HG03025 (cell line): ENCODE results near the gene RGS12.

ENCODE experiments used
- ATAC-seq: cut with Tn5 transposase; IDR thresholded peaks from one replicate; pipeline ENCODE4 v1.9.1; 2021; ENCODE audit warnings: mild to moderate bottlenecking, moderate library complexity; ENCODE audit not compliant: unreplicated experiment, low FRiP score

The RGS12 gene

GRCh38 chr4:3254302-3255131 lies 38.3 kb upstream of the RGS12 start:
- no peak for ATAC-seq

DNA sequence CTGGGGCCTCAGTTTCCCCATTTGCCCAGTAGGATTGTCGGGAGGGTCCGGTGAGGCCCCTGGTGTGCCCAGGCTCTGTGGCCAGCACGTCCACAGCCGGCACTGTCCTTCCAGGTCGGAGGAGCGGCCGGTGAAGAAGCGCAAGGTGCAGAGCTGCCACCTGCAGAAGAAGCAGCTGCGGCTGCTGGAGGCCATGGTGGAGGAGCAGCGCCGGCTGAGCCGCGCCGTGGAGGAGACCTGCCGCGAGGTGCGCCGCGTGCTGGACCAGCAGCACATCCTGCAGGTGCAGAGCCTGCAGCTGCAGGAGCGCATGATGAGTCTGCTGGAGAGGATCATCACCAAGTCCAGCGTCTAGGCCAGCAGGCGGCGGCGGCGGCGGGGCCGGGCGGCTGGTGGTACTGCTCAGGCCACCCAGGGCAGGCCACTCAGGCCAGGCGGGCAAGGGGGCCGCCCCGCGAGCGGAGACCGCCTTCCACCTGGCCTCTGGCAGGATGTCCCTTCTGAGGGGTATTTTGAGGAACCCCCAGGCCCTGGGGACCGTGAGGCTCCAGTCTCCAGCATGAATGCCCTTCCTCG lies 37.1 kb upstream of the RGS12 start:
- ATAC-seq, result no peak

GRCh38 chr4:3256230-3257102 lies 36.4 kb upstream of the RGS12 start:
- ATAC-seq, result no peak

GRCh38 chr4:3257103-3257555 lies 35.7 kb upstream of the RGS12 start:
- ATAC-seq, result no peak

GRCh38 chr4:3257556-3258482 lies 35.0 kb upstream of the RGS12 start:
- ATAC-seq, result no peak

- ATAC-seq, result no peak
Measured at GRCh38 chr4:3261411-3262207, 31.2 kb upstream of the RGS12 start.

- ATAC-seq, result no peak
Measured at GRCh38 chr4:3262208-3263052, 30.4 kb upstream of the RGS12 start.

DNA sequence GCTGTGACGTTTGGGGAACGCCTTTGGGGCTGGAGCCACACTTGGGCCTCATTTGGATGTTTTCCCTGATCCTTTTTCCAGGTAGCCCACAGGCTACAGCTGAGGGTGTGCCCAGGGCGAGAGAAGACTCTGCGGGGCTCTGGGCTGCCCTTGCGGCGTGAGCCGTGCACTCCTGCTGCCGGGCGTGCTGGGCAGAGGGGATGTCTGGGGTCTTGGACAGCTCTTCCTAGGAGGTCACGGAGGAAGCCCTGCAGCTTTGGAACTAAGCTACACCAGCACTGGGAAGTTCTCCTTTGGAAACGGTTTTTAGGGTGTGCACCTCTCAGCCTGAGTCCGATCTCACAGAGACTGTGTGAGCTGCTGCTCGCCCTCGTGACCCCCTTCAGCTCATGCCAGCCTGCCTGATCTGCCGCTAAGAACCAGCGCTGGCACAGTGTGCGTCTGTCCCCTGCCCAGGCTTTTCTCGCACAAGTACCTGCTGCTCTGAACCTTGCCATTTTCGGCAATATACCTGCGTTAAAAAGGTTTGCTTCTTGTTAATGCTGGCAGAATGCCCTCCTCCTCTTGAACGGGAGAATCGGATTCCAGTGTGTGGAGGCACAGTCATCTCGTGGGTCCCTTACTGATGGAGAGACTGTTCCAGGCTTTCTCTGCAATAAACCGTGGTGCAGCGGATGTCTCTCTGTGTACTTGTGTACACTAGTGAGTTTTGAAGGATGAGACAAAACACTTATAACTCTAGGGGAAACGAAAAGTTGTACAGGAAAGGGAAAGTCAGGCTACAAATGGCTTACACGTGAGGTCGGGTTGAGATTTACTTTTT lies 29.6 kb upstream of the RGS12 start:
- no peak for ATAC-seq

- no peak for ATAC-seq
Measured at GRCh38 chr4:3263876-3264193, 29.0 kb upstream of the RGS12 start.

GRCh38 chr4:3266076-3266475 lies 26.7 kb upstream of the RGS12 start:
- no peak for ATAC-seq

- no peak for ATAC-seq
Measured at GRCh38 chr4:3267576-3268394, 25.0 kb upstream of the RGS12 start.

DNA sequence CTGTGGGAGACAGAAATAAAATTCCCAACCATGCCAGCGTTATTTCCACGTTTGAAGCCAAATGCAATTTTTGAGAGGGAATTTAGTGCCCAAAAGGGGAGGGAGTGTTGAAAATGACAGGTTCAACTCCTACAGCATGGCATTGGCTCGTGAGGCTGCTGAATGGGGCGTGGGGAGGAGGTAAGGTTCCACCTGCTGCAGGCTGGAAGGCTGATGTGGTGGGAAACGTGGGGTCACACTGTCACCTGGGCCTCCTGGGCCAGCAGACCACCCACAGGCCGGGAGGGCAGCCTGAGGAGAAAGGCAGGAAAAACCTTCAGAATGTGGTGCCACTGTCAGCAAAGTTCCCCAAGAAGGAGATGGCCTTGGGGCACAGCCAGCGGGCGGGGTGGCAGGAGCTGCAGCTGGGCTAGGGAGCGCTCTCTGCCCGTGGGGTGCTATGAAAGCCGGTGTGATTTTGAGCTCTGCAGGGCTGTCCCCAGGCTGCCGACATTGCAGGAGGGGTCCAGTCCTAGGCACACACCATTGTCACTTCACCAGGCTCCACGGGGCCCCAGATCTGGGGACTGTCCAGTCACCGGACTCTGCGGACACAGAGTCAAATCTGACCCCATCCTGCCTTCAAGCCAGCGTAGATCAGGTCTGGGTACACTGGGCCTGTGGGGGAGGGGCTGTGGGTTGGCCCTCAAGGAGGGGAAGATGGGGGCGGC lies 24.3 kb upstream of the RGS12 start:
- ATAC-seq, result no peak

DNA sequence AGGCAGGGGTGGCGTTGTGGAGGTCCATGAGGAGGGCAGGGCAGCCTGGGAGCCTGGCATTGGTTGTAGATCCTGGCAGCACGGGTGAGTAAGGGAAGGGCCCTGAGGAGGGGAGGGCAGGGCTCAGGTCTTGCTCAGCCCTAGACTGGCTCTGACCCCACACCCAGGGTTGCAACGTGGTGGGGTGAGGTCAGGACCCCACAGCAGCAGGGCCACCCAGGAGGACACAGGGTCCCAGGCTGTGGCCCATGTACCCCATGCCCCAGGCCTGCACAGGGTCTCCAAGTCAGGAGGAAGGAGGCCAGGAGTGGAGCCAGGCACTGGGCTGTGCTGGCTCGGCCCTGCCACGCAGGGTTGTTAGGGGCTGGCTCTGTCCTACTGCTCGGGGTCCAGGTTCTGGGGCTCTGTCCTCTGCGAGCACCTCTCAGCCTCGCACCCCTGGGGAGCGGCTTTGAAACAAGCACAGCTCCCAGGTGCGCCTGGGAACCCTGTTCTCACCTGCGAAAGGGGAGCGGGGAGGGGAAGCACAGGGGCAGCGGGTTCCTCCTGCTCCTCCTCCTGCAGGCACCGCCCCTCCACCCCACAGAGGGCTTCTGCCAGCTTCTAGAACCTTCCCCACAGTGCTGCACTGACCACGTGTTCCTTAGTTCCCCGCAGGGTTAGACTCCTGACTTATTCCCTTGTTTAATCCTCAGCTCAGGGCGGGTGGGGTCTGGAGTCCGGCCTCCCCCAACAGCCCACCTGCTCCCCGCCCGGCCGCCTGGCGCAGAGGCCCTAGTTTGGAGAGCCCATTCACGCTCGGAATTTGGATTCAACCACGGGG lies 23.5 kb upstream of the RGS12 start:
- no peak for ATAC-seq

DNA sequence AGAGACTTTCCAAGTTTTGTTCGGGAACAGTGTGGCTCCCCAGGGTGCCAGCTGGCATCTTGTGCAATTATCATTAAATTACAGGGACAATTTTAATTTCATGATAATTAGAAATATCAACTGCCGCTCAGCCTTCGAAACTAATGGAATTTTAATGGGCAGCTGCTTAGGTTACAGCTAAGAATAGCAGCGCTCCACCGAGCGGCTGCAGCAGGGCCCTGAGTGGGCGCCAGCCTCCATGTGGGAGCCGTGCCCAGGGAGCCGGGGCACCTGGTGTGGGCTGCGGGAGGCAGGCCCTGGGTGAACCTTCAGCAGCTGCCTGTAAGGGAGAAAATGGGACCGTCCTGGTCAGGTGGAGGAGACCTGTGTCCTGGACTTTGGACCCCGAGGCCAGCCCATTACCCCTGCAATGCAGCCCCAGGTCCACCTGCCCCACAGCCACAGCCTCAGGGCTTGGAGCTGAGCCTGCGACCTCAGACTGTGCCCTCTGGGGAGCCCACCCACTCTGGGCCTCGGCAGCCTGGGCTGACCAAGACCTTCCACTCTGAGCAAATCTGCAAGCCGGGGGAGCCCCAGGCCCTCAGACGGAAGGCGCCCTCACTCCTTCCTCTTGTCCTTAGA lies 22.7 kb upstream of the RGS12 start:
- no peak for ATAC-seq

- ATAC-seq, result no peak
Measured at GRCh38 chr4:3271131-3271530, 21.7 kb upstream of the RGS12 start.
